ENCODE data around the gene LHFPL2. TPM values are rescaled to one million over a fixed set of nuclear protein-coding genes. Genes with fewer than 3 reads are reported as not detected.

LHFPL2 gene
- total and polyA plus RNA-seq, 2 of the 4 experiments (the other 2 are of a cell fraction), result 6.5 to 11.3 TPM

- Histone ChIP-seq H3K4ac (ENCODE audit: low read depth, low read length) (peak overlapping the region; percentile 88), H3K18ac (ENCODE audit: low read depth, low read length) (peak overlapping the region; percentile 78), H2BK15ac (ENCODE audit: low read depth, low read length) (peak overlapping the region; percentile 61; the same call in 2 of the 3 replicates), H4K20me1 (ENCODE audit: insufficient read depth, low read length) (no peaks in the 10 kb centered on the region), H3K27ac (ENCODE audit: insufficient read depth, low read length) (peak overlapping the region; percentile 81), H3K23ac (ENCODE audit: low read depth, low read length) (peak overlapping the region; percentile 40; the same call in 1 of the 2 replicates), H4K8ac (ENCODE audit: low read depth in 2 of 2, low read length in 2 of 2) (peak overlapping the region; percentile 55 to 88; a peak in 3 of 4 replicates), H4K91ac (ENCODE audit: insufficient read depth, low read depth, low read length) (peak overlapping the region; percentile 92), H3K79me1 (ENCODE audit: low read depth in 1 of 2, low read length in 2 of 2) (peaks cover 33 to 62% of the 10 kb centered on the region in 2 experiments), H4K5ac (ENCODE audit: low read depth, low read length) (peak overlapping the region; percentile 62; the same call in 1 of the 2 replicates), H2BK5ac (ENCODE audit: low read depth, low read length, poor library complexity, severe bottlenecking) (peak overlapping the region; percentile 92), H3K56ac (ENCODE audit: extremely low read depth, insufficient read depth, low read length) (0 out of 2 replicates have a peak overlapping the region, but pooled peaks have one; percentile 53), H3K4me2 (ENCODE audit: low read depth, low read length) (peak overlapping the region; percentile 48; the same call in 1 of the 2 replicates), H3K27me3 (ENCODE audit: control insufficient read depth, insufficient read depth, low read length) (no peaks in the 10 kb centered on the region), H3K4me1 (ENCODE audit: control insufficient read depth, insufficient read depth, low read length) (peaks cover 38% of the 10 kb centered on the region), H2AK5ac (ENCODE audit: low read depth, low read length) (peak overlapping the region; percentile 75), H3K4me3 (ENCODE audit: insufficient read depth, low read depth, low read length) (no peak overlapping the region), H2AFZ (replicated peaks; ENCODE audit: low read length, poor library complexity) (no peak overlapping the region), H3K36me3 (ENCODE audit: control insufficient read depth, insufficient read depth, low read length) (peaks cover 4% of the 10 kb centered on the region; the same call in 1 of the 2 replicates), H3K14ac (replicated peaks; ENCODE audit: low read depth, low read length) (peak overlapping the region; percentile 62), H2BK120ac (ENCODE audit: low read depth, low read length) (peak overlapping the region; percentile 93), H3K9me3 (ENCODE audit: control insufficient read depth, insufficient read depth, low read length) (no peaks in the 10 kb centered on the region), H2BK20ac (ENCODE audit: low read depth, low read length) (peak overlapping the region; percentile 84), H3K9ac (ENCODE audit: low read depth, low read length) (peak overlapping the region; percentile 40; the same call in 1 of the 2 replicates), H2AK9ac (replicated peaks; ENCODE audit: low read depth, low read length, poor library complexity) (peak overlapping the region; percentile 38), H3K9me1 (ENCODE audit: insufficient read depth, low read length) (peaks cover 27% of the 10 kb centered on the region)
- ChIA-PET CTCF (interaction anchor here (1.3 kb wide), 2 partner anchors 23 to 32 kb away, joined by 3 read pairs; no protein-coding TSS in a partner anchor), POLR2A (ENCODE audit: unreplicated experiment) (no interaction called here)
- WGBS, 2 experiments (ENCODE audit: extremely low coverage in 2 of 2, insufficient read length in 1 of 2), result no CpG with 5 or more reads among the region's 4 CpGs
- in situ Hi-C loops (cut with MboI; ENCODE audit: low sequenced_read_pairs), result loop anchor here (10.0 kb wide), 1 partner anchor 91 kb away; no protein-coding TSS in a partner anchor
- DNase-seq (no peak), ATAC-seq (ENCODE audit: low read depth) (no peak)
- dilution Hi-C loops (cut with HindIII; ENCODE audit: low sequenced_read_pairs, unreplicated experiment), result no loop called here
- TF ChIP-seq POLR2A (IDR thresholded peaks at IDR 0.05; ENCODE audit: low read depth, low read length) (peak; percentile 58; the same call in 1 of the 2 replicates), FOS (IDR thresholded peaks at IDR 0.05; ENCODE audit: low read depth, low read length) (no peak)
- intact Hi-C loops (cut with micrococcal nuclease), result no loop called here
- BruUV-seq (replicated peaks), result TSS peak; percentile 87
Observed at GRCh38 chr5:78595458-78595921, 53.1 kb downstream of the LHFPL2 start.

All from IMR-90 (cell line).